HepG2 (cell line): ENCODE measurements around the gene HDAC4. TPM values are rescaled to one million over a fixed set of nuclear protein-coding genes. Genes with fewer than 3 reads are reported as not detected.

Source experiments
- ATAC-seq: fragments of 200-7000 bp; cut with Tn5 transposase; 3 replicates; pipeline ENCODE4 v1.9.1; 2020; ENCODE audit warnings: mild to moderate bottlenecking, moderate library complexity
- BruUV-seq: library from RNA; stranded (reverse); fragments of 400-500 nt; replicated peaks from 2 replicates; lab custom pipeline; 2021; lab: Mats Ljungman, UMichigan
- CTCF ChIA-PET: fragments of 300-600 bp; formaldehyde crosslinking; extraction: SDS; loops from one replicate; lab custom pipeline; 2021; ENCODE audit warnings: low total read pairs, inconsistent platforms, low intra/inter-chr PET ratio; lab: Yijun Ruan, JAX
- POLR2A ChIA-PET: fragments of 350-600 bp; sonication (Branson Sonifier 250); formaldehyde crosslinking; loops from one replicate; lab custom pipeline; 2020; ENCODE audit warnings: antibody characterized with exemption, inconsistent platforms; lab: Yijun Ruan, JAX
- DNase-seq: peaks from one replicate; pipeline ENCODE4 v3.0.0-alpha.2; 2015; ENCODE audit warnings: low spot score
- FAIRE-seq: peaks from 3 replicates; lab custom pipeline; 2011; peaks lifted over from hg19 to GRCh38; lab: Jason Lieb, UNC
- H2AFZ ChIP-seq: one replicate; pipeline ENCODE4 v1.6.1; 2011; ENCODE audit warnings: low read length, inconsistent platforms
- H3K27ac ChIP-seq: fragments of 300-600 bp; 3 replicates; pipeline ENCODE4 v1.8.0; 2011; ENCODE audit warnings: mixed run types, mild to moderate bottlenecking, mixed read lengths, low read length, inconsistent platforms; ENCODE audit not compliant: insufficient read depth; ENCODE audit errors: extremely low read length
- H3K27me3 ChIP-seq, 2 experiments: fragments of 200-600 bp in 1 of 2; 2 replicates in 1 of 2; 3 replicates in 1 of 2; pipeline versions ENCODE4 v1.6.0 to v1.8.0; 2011; ENCODE audit warnings: low read length in 2 of 2, mild to moderate bottlenecking in 2 of 2, moderate library complexity in 2 of 2, inconsistent platforms in 1 of 2; ENCODE audit not compliant: insufficient read depth in 2 of 2, control insufficient read depth in 1 of 2
- H3K36me3 ChIP-seq, 2 experiments: fragments of 200-600 bp in 1 of 2; replicated peaks in 1 of 2; 2 replicates in 1 of 2; 3 replicates in 1 of 2; pipeline versions ENCODE4 v1.5.1 to v1.8.0; 2011; ENCODE audit warnings: low read length in 2 of 2, inconsistent platforms in 1 of 2; ENCODE audit not compliant: insufficient read depth in 2 of 2, control insufficient read depth in 1 of 2
- H3K4me1 ChIP-seq: 2 replicates; pipeline ENCODE4 v1.5.1; 2012; ENCODE audit warnings: low read length, inconsistent platforms; ENCODE audit not compliant: insufficient read depth
- H3K4me2 ChIP-seq: 2 replicates; pipeline ENCODE4 v1.6.0; 2011; ENCODE audit warnings: low read depth, low read length, inconsistent platforms
- H3K4me3 ChIP-seq, 3 experiments: fragments of 200-600 bp in 1 of 3; sonication (generic), shearing (Covaris generic) in 1 of 3; replicated peaks in 1 of 3; 2 replicates each; pipeline ENCODE4 v1.5.1; 2011 to 2016; ENCODE audit warnings: low read length in 3 of 3, inconsistent platforms in 2 of 3, low read depth in 2 of 3, mild to moderate bottlenecking in 2 of 3, control low read depth in 1 of 3, mixed read lengths in 1 of 3; ENCODE audit not compliant: insufficient read depth in 1 of 3
- H3K79me2 ChIP-seq: one replicate; pipeline ENCODE4 v1.6.1; 2011; ENCODE audit warnings: low read length, inconsistent platforms; ENCODE audit not compliant: insufficient read depth
- H3K9ac ChIP-seq: 2 replicates; pipeline ENCODE4 v1.6.0; 2011; ENCODE audit warnings: mild to moderate bottlenecking, low read depth, low read length, inconsistent platforms; ENCODE audit not compliant: insufficient read depth
- H3K9me3 ChIP-seq: 2 replicates; pipeline ENCODE4 v1.5.1; 2012; ENCODE audit warnings: mild to moderate bottlenecking, low read length
- H4K20me1 ChIP-seq: 2 replicates; pipeline ENCODE4 v1.6.0; 2011; ENCODE audit warnings: inconsistent platforms, mild to moderate bottlenecking, low read length, moderate library complexity; ENCODE audit not compliant: insufficient read depth
- FOXO1 ChIP-seq: sonication (generic); formaldehyde crosslinking; IDR thresholded peaks from 2 replicates; pipeline ENCODE4 v1.4.0; 2020; ENCODE audit warnings: missing genetic modification reagents
- GABPB1 ChIP-seq: IDR thresholded peaks from 2 replicates; pipeline ENCODE4 v1.6.1; 2016; ENCODE audit warnings: mild to moderate bottlenecking, missing genetic modification reagents, moderate library complexity, missing compliant biosample characterization
- HOXA9 ChIP-seq: sonication (generic); formaldehyde crosslinking; IDR thresholded peaks from 2 replicates; pipeline ENCODE4 v1.8.1; 2022; ENCODE audit warnings: missing genetic modification reagents, mild to moderate bottlenecking, moderate library complexity, borderline replicate concordance
- JARID2 ChIP-seq: sonication (generic); formaldehyde crosslinking; IDR thresholded peaks from 2 replicates; pipeline ENCODE4 v1.8.1; 2023; ENCODE audit warnings: missing genetic modification reagents, inconsistent platforms; ENCODE audit not compliant: insufficient replicate concordance
- ZNF101 ChIP-seq: sonication (generic); formaldehyde crosslinking; IDR thresholded peaks from 2 replicates; pipeline ENCODE4 v1.4.0; 2020; ENCODE audit warnings: mild to moderate bottlenecking, low read depth, missing genetic modification reagents, borderline replicate concordance
- WGBS: methylation state at CpG from one replicate; pipeline ENCODE4 v1.1.6; 2017; ENCODE audit warnings: low lambda C conversion rate; 5-methylcytosine and 5-hydroxymethylcytosine counted together
- in situ Hi-C: cut with HindIII; loops from 2 replicates; pipeline ENCODE4 v1.10.0; 2017; ENCODE audit warnings: low pct_unique_long_range_greater_than_20kb; ENCODE audit not compliant: extremely low pct_ligation_motif_present
- intact Hi-C: fragments of 100-400 bp; cut with micrococcal nuclease; formaldehyde crosslinking; loops from one replicate; pipeline ENCODE4 v1.10.0; 2022; ENCODE audit not compliant: unreplicated experiment
- polyA plus RNA-seq, 8 experiments: library from polyadenylated mRNA; depleted of rRNA in 3 of 8; stranded (reverse) in 7 of 8; unstranded in 1 of 8; fragments of >200 nt; fragmentation: Illumina TruSeq in 4 of 8; extraction: Trizol in 4 of 8; gene quantifications; 2 replicates each; pipeline versions ENCODE4 v1.2.1 to v1.2.3, GENCODE V29; 2011 to 2016; ENCODE audit warnings: low read depth in 4 of 8, missing spikeins in 1 of 8, mixed read lengths in 1 of 8; ENCODE audit not compliant: insufficient read depth in 1 of 8
- total RNA-seq, 5 experiments: library from RNA; depleted of rRNA; stranded (reverse); fragments of >200 nt; fragmentation: Illumina TruSeq; extraction: Trizol; gene quantifications; 2 replicates each; pipeline ENCODE4 v1.2.3, GENCODE V29; 2016; ENCODE audit warnings: low read depth in 1 of 5
- TF ChIP-seq, protein P1 (sequence below): sonication (generic); formaldehyde crosslinking; IDR thresholded peaks from 2 replicates; pipeline ENCODE4 v1.8.0; 2022; ENCODE audit warnings: missing genetic modification reagents, mild to moderate bottlenecking, moderate library complexity, borderline replicate concordance
- TF ChIP-seq, protein P2 (sequence below): sonication (generic); formaldehyde crosslinking; IDR thresholded peaks from 2 replicates; pipeline ENCODE4 v1.5.0; 2020; ENCODE audit warnings: missing genetic modification reagents
- TF ChIP-seq, protein P3 (sequence below): sonication (generic); formaldehyde crosslinking; conservative IDR thresholded peaks from 2 replicates; pipeline ENCODE4 v1.4.0; 2020; ENCODE audit warnings: missing genetic modification reagents
- TF ChIP-seq, protein P4 (sequence below): sonication (generic); formaldehyde crosslinking; IDR thresholded peaks from one replicate; pipeline ENCODE4 v1.5.1; 2020; ENCODE audit warnings: mild to moderate bottlenecking, missing genetic modification reagents; ENCODE audit errors: not compliant biosample characterization

The HDAC4 gene
- total and polyA plus RNA-seq, 2 of the 13 experiments (the other 11 are each of a cell fraction or from before 2014, with no cell fraction given): 10.1 to 11.5 TPM

DNA sequence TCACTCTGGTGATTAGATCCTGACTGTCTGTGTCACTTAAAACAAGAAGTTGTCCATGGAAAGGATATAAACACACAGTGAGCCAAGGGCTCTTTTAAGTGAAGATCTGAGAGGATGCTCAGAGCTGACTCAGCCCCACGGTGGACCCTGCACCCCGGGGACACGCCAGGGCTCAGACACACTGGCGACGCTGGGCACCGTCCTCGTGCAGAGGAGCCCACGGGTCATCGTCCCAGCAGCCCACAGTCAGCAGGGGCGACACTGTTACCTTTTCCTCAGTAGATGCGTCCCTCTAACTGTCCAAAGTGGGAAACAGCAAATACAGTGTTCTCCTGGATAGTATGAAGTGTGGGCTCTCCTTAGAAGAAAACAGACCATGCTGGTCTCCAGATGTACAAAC is 225.6 kb downstream of the HDAC4 start (continued):
- TF ChIP-seq, protein P1, sequence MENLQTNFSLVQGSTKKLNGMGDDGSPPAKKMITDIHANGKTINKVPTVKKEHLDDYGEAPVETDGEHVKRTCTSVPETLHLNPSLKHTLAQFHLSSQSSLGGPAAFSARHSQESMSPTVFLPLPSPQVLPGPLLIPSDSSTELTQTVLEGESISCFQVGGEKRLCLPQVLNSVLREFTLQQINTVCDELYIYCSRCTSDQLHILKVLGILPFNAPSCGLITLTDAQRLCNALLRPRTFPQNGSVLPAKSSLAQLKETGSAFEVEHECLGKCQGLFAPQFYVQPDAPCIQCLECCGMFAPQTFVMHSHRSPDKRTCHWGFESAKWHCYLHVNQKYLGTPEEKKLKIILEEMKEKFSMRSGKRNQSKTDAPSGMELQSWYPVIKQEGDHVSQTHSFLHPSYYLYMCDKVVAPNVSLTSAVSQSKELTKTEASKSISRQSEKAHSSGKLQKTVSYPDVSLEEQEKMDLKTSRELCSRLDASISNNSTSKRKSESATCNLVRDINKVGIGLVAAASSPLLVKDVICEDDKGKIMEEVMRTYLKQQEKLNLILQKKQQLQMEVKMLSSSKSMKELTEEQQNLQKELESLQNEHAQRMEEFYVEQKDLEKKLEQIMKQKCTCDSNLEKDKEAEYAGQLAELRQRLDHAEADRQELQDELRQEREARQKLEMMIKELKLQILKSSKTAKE (CRISPR knock-in tag): no peak
- no peak for TF ChIP-seq FOXO1 (CRISPR knock-in tag)
- TF ChIP-seq, all 625 proteins: peak for 0

DNA sequence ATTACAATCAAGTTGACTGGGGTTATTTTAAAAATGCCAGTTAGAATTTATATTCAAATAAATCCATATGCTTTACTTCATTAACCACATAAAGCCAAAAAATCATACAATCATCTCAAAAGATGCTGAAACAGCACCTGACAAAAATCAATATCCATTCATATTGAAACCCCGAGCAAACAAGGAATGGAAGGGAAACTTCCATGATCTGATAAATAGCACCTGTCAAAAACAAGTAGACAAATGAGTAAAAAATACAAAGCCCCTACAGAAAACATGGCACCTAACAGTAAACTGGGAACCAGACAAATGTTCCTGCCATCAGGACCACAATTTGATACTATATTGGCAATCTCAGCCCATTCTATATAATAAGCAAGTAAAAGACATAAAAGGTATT is 227.5 kb downstream of the HDAC4 start:
- no peak for DNase-seq
- H3K27ac ChIP-seq: no peak overlapping the region
- POLR2A ChIA-PET: no interaction called here
- no peak overlapping the region for H3K9ac ChIP-seq
- H3K4me2 ChIP-seq: no peak overlapping the region
- H3K36me3 ChIP-seq: peaks cover 4 to 36% of the 10 kb centered on the region in 2 experiments; a peak in 4 of 5 replicates
- CTCF ChIA-PET: no interaction called here
- peaks cover 17% of the 10 kb centered on the region for H3K9me3 ChIP-seq
- H2AFZ ChIP-seq: no peak overlapping the region
- WGBS: 95% methylated on average over 1 of the region's 1 CpG
- no peak for ATAC-seq
- no peaks in the 10 kb centered on the region for H3K79me2 ChIP-seq
- no peaks in the 10 kb centered on the region for H3K4me1 ChIP-seq
- H3K4me3 ChIP-seq: no peak overlapping the region
- no peak for FAIRE-seq
- H4K20me1 ChIP-seq: no peaks in the 10 kb centered on the region
- intact Hi-C loops: no loop called here
- BruUV-seq: no TSS peak
- no peaks in the 10 kb centered on the region for H3K27me3 ChIP-seq
- in situ Hi-C loops: no loop called here
- TF ChIP-seq, protein P2, sequence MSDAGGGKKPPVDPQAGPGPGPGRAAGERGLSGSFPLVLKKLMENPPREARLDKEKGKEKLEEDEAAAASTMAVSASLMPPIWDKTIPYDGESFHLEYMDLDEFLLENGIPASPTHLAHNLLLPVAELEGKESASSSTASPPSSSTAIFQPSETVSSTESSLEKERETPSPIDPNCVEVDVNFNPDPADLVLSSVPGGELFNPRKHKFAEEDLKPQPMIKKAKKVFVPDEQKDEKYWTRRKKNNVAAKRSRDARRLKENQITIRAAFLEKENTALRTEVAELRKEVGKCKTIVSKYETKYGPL: no peak
- TF ChIP-seq ZNF101 (CRISPR knock-in tag) (no peak), GABPB1 (CRISPR knock-in tag) (no peak), HOXA9 (CRISPR knock-in tag) (no peak), JARID2 (no peak)
- TF ChIP-seq, protein P3, sequence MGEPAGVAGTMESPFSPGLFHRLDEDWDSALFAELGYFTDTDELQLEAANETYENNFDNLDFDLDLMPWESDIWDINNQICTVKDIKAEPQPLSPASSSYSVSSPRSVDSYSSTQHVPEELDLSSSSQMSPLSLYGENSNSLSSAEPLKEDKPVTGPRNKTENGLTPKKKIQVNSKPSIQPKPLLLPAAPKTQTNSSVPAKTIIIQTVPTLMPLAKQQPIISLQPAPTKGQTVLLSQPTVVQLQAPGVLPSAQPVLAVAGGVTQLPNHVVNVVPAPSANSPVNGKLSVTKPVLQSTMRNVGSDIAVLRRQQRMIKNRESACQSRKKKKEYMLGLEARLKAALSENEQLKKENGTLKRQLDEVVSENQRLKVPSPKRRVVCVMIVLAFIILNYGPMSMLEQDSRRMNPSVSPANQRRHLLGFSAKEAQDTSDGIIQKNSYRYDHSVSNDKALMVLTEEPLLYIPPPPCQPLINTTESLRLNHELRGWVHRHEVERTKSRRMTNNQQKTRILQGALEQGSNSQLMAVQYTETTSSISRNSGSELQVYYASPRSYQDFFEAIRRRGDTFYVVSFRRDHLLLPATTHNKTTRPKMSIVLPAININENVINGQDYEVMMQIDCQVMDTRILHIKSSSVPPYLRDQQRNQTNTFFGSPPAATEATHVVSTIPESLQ (CRISPR knock-in tag): no peak
- TF ChIP-seq, protein P4, sequence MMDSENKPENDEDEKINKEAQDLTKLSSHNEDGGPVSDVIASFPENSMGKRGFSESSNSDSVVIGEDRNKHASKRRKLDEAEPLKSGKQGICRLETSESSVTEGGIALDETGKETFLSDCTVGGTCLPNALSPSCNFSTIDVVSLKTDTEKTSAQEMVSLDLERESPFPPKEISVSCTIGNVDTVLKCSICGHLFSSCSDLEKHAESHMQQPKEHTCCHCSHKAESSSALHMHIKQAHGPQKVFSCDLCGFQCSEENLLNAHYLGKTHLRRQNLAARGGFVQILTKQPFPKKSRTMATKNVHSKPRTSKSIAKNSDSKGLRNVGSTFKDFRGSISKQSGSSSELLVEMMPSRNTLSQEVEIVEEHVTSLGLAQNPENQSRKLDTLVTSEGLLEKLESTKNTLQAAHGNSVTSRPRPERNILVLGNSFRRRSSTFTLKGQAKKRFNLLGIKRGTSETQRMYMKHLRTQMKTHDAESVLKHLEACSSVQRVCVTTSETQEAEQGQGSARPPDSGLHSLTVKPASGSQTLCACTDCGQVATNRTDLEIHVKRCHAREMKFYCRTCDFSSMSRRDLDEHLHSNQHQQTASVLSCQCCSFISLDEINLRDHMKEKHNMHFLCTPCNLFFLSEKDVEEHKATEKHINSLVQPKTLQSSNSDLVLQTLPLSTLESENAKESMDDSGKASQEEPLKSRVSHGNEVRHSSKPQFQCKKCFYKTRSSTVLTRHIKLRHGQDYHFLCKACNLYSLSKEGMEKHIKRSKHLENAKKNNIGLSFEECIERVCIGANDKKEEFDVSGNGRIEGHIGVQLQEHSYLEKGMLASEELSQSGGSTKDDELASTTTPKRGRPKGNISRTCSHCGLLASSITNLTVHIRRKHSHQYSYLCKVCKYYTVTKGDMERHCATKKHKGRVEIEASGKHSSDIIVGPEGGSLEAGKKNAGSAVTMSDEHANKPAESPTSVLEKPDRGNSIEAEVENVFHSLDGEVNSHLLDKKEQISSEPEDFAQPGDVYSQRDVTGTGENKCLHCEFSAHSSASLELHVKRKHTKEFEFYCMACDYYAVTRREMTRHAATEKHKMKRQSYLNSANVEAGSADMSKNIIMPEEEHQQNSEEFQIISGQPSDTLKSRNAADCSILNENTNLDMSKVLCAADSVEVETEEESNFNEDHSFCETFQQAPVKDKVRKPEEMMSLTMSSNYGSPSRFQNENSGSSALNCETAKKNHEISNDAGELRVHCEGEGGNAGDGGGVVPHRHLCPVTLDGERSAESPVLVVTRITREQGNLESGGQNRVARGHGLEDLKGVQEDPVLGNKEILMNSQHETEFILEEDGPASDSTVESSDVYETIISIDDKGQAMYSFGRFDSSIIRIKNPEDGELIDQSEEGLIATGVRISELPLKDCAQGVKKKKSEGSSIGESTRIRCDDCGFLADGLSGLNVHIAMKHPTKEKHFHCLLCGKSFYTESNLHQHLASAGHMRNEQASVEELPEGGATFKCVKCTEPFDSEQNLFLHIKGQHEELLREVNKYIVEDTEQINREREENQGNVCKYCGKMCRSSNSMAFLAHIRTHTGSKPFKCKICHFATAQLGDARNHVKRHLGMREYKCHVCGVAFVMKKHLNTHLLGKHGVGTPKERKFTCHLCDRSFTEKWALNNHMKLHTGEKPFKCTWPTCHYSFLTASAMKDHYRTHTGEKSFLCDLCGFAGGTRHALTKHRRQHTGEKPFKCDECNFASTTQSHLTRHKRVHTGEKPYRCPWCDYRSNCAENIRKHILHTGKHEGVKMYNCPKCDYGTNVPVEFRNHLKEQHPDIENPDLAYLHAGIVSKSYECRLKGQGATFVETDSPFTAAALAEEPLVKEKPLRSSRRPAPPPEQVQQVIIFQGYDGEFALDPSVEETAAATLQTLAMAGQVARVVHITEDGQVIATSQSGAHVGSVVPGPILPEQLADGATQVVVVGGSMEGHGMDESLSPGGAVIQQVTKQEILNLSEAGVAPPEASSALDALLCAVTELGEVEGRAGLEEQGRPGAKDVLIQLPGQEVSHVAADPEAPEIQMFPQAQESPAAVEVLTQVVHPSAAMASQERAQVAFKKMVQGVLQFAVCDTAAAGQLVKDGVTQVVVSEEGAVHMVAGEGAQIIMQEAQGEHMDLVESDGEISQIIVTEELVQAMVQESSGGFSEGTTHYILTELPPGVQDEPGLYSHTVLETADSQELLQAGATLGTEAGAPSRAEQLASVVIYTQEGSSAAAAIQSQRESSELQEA: no peak
